ENCODE data around the gene OCA2.

Gene OCA2

DNA sequence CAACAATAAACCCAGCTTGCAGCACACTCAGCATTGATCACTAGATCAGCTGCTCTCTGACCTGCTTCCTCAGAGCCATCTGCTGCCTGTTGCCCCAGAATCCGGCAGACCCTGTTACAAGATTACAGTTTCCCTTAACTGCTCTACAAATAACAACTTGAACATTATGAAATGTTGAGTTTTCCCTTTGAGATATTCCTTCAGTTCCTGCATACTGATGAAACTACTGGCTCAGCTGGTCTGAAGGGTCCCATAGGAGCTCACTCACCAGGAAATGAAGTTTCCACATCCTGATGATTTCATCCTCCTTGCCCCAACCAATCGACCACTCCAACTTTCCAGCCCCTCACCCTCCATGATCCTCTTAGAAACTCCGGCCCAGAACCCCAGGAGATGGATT is 281.9 kb downstream of the OCA2 start:
- DNase-seq (ENCODE audit: extremely low read depth, low read depth) = no peak
- TF ChIP-seq, protein P1, sequence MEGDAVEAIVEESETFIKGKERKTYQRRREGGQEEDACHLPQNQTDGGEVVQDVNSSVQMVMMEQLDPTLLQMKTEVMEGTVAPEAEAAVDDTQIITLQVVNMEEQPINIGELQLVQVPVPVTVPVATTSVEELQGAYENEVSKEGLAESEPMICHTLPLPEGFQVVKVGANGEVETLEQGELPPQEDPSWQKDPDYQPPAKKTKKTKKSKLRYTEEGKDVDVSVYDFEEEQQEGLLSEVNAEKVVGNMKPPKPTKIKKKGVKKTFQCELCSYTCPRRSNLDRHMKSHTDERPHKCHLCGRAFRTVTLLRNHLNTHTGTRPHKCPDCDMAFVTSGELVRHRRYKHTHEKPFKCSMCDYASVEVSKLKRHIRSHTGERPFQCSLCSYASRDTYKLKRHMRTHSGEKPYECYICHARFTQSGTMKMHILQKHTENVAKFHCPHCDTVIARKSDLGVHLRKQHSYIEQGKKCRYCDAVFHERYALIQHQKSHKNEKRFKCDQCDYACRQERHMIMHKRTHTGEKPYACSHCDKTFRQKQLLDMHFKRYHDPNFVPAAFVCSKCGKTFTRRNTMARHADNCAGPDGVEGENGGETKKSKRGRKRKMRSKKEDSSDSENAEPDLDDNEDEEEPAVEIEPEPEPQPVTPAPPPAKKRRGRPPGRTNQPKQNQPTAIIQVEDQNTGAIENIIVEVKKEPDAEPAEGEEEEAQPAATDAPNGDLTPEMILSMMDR (IDR thresholded peaks at IDR 0.05; ENCODE audit: low read depth, low read length) = no peak

- TF ChIP-seq, protein P1 (IDR thresholded peaks at IDR 0.05; ENCODE audit: low read depth, low read length) = no peak
- no peak for DNase-seq (ENCODE audit: extremely low read depth, low read depth)
Measured at GRCh38 chr15:27816790-27817189, 282.3 kb downstream of the OCA2 start.

DNA sequence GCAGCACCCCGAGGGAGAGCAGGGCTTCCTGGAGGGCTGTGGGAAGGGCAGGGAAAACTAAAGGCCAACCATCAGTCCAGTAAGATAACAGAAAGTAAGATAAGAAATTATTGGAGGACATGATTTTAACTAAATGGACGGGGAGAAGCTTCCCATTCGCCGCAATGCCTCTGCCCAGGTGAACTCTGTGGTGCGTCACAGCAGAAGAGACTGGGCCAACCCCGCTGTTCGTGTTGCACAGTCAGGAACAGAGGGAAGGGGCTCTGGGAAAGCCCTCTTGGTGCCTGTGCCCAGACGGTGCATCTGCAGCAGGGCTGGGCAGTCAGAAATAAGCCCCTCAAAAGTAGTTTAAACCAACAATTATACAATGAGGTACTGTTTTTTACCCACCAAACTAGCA is 284.1 kb downstream of the OCA2 start:
- no peak for DNase-seq (ENCODE audit: extremely low read depth, low read depth)
- TF ChIP-seq, protein P1 (IDR thresholded peaks at IDR 0.05; ENCODE audit: low read depth, low read length) = no peak

DNA sequence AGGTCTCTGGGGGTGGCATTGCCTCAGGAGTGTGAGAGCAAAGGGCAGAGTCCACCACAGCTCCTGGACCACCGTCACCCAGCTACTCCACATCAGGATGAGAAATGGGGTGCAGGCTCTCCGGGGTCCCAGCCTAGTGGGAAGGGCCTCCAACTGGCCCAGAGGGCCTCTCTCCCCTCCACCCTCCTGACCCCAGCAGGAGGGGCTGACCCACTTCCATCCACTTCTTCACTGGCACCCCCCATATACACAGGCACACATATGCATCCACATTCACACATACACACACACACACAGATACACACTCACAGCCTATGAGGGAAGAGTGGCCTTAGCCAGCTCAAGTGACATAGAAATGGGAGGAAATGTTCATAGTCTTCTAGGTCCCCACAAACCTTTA is 286.0 kb downstream of the OCA2 start:
- no peak for DNase-seq (ENCODE audit: extremely low read depth, low read depth)
- TF ChIP-seq, protein P1 (IDR thresholded peaks at IDR 0.05; ENCODE audit: low read depth, low read length) = no peak

DNA sequence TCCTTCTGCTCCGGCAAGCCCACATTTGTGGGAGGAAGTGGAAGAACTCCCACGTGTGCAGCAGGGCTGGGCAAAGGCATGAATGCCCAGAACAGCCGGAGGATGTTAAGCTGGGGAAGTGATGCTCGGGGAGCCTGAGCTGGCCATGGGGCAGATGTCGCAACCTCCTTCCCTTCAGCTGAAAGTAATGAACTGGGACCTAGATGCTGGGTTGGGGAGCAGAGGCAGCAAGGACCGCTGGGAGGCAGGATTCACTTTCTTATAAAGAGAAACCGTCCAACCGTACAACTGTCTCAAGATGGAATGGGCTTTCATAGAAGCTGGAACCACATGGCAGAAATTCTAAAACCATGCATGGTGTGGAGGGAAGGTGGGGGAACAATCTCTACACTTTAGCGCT is 290.9 kb downstream of the OCA2 start:
- TF ChIP-seq, protein P1 (IDR thresholded peaks at IDR 0.05; ENCODE audit: low read depth, low read length) = no peak
- no peak for DNase-seq (ENCODE audit: extremely low read depth, low read depth)

DNA sequence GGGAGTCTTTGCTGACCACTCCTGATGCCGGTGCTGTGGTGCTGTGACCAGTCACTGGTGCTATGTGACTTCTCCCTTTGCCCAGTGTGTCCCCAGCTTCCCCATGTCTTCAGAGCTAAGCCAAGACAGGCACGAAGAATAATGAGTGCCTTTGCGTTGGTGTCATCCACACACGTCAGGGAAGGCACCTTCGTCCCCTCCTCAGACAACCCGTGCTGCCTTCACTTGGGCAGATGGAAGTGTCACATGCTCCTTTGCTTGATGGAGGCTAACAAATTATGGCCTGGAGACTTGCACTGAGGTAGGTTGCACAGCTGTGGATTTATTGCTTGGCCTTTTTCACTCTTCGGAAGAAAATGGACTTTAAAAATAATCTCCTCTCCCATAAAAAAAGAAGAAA is 291.8 kb downstream of the OCA2 start:
- TF ChIP-seq, protein P1 (IDR thresholded peaks at IDR 0.05; ENCODE audit: low read depth, low read length) = no peak
- DNase-seq (ENCODE audit: extremely low read depth, low read depth) = no peak

DNA sequence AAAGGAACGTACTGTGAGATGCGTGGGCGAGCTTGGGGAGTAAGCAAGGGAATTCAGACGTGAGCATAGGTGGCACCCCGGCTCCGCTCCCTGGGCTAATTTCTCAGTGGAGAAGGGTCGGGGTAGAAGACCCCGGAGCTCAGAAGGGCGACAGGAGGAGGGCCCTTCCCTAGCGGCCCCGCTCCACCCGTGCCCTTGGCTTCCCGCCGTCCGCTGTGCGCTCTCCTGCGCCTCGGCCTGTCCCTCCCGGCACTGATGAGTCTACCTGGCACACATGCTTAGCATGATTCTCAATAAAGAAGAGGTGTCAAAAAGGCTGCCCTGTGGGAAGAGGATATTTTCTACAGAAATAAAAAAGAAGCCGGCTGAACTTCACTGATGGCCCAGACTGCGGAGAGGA is 292.7 kb downstream of the OCA2 start:
- no peak for DNase-seq (ENCODE audit: extremely low read depth, low read depth)
- TF ChIP-seq, protein P1 (IDR thresholded peaks at IDR 0.05; ENCODE audit: low read depth, low read length) = no peak
